Amniotic stem cell (primary cell): Measurements from ENCODE around the gene MIEF2.
A peak's percentile ranks its signal among the peaks of the same experiment; 100 is the strongest.

ENCODE experiments used
- DNase-seq: peaks from one replicate; lab custom pipeline; 2025; lab: John Stamatoyannopoulos, UW

Gene MIEF2

GRCh38 chr17:18235743-18236256 lies 24.7 kb upstream of the MIEF2 start:
- DNase-seq = peak; percentile 52

GRCh38 chr17:18236494-18236893 lies 24.0 kb upstream of the MIEF2 start:
- no peak for DNase-seq

GRCh38 chr17:18237461-18237860 lies 23.0 kb upstream of the MIEF2 start:
- no peak for DNase-seq

- DNase-seq = no peak
These were observed 22.2 kb upstream of the MIEF2 start for GRCh38 chr17:18238299-18238698.

GRCh38 chr17:18240449-18240848 lies 20.0 kb upstream of the MIEF2 start:
- no peak for DNase-seq

- no peak for DNase-seq
These were observed 19.1 kb upstream of the MIEF2 start for GRCh38 chr17:18241229-18241871.

GRCh38 chr17:18245038-18245776 lies 15.3 kb upstream of the MIEF2 start:
- DNase-seq = no peak

- no peak for DNase-seq
These were observed 14.2 kb upstream of the MIEF2 start for GRCh38 chr17:18246109-18246725.

GRCh38 chr17:18246880-18247612 lies 13.4 kb upstream of the MIEF2 start:
- no peak for DNase-seq

GRCh38 chr17:18247613-18248001 lies 12.9 kb upstream of the MIEF2 start:
- no peak for DNase-seq

GRCh38 chr17:18248300-18248731 lies 12.1 kb upstream of the MIEF2 start:
- DNase-seq = peak; percentile 31

- DNase-seq = no peak
These were observed 11.7 kb upstream of the MIEF2 start for GRCh38 chr17:18248811-18249210.

- DNase-seq = no peak
These were observed 10.2 kb upstream of the MIEF2 start for GRCh38 chr17:18250259-18250658.

- no peak for DNase-seq
These were observed 9.8 kb upstream of the MIEF2 start for GRCh38 chr17:18250708-18251107.

GRCh38 chr17:18251204-18251603 lies 9.3 kb upstream of the MIEF2 start:
- DNase-seq = no peak

- no peak for DNase-seq
These were observed 8.3 kb upstream of the MIEF2 start for GRCh38 chr17:18252160-18252559.

- no peak for DNase-seq
These were observed 7.1 kb upstream of the MIEF2 start for GRCh38 chr17:18253187-18253884.

GRCh38 chr17:18253947-18254821 lies 6.3 kb upstream of the MIEF2 start:
- no peak for DNase-seq

- DNase-seq = no peak
These were observed 5.4 kb upstream of the MIEF2 start for GRCh38 chr17:18254888-18255649.

GRCh38 chr17:18256351-18256750 lies 4.1 kb upstream of the MIEF2 start:
- DNase-seq = no peak
